GM18909 (cell line): ENCODE measurements around the gene ADAM12.

Experiments
- ATAC-seq: cut with Tn5 transposase; IDR thresholded peaks from one replicate; pipeline ENCODE4 v1.9.1; 2021; ENCODE audit warnings: mild to moderate bottlenecking; ENCODE audit not compliant: unreplicated experiment, poor library complexity

Gene ADAM12

DNA sequence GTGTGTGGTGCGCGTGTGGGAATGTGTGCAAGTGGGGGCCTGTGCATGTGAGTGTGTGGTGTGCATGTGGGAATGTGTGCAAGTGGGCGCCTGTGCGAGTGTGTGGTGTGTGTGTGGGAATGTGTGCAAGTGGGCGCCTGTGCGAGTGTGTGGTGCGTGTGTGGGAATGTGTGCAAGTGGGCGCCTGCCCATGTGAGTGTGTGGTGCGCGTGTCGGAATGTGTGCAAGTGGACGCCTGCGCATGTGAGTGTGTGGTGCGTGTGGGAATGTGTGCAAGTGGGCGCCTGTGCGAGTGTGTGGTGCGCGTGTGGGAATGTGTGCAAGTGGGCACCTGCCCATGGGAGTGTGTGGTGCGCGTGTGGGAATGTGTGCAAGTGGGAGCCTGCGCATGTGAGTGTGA lies 259.7 kb downstream of the ADAM12 start:
- no peak for ATAC-seq

DNA sequence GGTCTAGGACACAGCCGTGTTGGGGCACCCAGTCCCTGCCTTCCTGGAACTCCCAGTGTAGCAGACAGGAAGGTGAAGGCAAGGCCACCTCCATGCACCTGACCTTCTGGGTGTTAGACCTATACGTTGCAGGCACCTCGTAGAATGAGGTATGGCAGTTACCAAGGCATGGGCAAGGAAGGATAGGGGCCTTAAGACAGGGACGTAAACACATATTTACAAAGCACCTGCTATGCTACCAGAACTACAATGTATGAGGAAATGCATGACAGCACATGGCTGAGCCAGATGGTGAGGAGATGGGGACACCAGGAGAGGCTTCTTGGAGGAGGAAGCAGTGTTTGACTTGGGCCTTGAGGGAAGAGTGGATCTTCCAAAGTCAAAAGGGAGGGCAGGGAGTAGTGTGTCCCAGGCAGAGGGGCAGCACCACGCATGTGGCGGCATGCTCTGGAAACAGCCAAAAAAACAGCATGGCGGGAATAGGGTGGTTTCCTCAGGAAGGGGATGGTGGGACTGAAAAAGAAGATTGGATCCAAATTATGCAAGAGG lies 260.7 kb downstream of the ADAM12 start:
- ATAC-seq = no peak

DNA sequence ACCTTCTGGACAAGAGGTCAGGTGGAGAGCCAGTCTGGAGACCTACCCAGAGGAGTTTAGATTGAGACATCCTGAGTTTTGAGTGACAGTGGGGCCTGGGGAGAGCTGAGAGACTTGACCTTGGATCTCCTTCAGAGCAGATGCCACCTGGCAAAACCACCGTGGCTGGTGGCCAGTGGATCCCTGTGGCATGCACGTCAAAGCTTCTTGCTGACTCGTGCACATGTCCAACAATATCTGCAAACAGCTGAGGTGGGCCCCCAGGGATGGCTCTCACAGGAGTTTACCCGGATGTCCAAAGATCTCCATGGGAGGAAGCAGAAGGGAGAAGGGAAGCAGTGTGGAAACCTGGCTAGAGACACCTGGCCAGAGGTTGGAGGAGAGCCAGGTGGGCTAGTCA lies 261.4 kb downstream of the ADAM12 start:
- no peak for ATAC-seq

DNA sequence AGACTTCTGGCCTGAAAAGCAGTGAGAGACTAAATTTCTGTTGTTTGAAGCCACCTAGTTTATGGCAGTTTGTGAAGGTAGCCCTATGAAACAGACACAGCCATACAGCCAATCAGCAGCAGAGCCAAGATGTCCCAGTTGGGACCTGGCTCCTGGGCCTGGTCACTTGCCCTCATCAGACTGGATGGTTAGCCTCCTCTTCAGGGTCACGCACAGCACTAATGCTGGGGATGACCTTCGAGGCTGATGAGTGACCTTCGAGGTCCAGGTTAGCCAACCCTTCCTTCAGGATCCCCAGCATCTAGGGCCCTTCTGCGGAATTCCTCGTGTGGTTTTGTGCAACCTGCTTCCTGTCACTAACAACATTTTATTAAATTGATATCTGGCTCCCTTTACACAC lies 262.3 kb downstream of the ADAM12 start:
- no peak for ATAC-seq

DNA sequence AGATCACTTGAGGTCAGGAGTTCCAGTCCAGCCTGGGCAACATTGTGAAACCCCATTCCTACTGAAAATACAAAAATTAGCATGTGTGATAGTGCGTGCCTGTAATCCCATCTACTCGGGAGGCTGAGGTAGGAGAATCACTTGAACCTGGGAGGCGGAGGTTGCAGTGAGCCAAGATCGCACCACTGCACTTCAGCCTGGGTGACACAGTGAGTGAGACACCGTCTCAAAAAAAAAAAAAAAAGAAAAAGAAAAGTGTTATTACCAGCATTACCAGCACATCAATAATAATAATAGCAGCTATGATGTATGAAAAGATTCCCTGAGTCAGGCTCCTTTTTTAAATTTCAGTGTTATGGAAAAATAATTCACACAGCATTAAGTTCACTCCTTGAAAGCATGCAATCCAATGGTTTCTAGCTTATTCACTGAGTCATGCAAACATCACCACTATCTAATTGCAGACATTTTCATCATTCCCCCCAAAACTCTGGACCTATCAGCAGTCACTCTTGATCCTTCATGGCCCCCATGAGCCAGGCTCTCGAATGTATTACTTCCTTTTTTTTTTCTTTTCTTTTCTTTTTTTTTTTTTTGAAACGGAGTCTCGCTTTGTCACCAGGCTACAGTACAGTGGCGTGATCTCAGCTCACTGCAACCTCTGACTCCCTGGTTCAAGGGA lies 263.5 kb downstream of the ADAM12 start:
- ATAC-seq = no peak

DNA sequence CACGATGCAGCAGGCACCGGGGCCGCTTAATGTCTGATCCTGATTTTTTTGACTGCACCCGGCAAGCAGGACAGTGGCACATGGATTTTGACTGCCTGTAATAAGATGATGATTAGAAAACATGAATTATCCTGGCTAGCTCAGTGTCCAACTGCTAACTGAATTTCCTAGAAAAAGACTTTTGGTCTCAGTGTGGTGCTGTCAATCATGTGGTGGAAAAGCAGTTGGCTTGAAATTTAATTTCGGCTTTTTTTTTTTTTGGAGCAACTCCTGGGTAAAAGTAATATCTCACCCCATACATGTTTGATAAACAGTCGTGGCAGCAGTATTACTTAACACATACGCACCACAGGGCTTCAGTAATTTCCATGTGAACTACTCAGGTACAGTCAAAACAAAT lies 264.2 kb downstream of the ADAM12 start:
- ATAC-seq = no peak

DNA sequence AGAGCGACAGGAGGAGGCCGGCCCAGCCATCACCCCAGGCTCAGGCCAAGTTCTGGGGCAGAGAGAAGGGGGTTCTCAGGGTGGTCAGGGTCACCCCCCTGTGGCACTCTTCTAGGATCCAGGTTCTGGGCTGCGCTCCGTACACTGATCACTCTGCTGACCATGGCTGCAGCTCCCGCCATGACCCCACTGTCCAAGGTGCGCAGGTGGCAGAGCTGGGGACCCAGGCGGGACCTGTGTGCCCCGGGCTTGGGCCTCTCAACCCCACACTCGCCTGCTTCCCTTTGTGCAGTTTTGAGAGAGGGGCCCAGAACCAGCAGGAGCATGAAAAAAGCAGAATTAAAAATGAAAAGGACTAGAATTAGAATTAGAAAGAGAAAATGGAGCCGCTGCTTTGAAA lies 264.8 kb downstream of the ADAM12 start:
- ATAC-seq = no peak

DNA sequence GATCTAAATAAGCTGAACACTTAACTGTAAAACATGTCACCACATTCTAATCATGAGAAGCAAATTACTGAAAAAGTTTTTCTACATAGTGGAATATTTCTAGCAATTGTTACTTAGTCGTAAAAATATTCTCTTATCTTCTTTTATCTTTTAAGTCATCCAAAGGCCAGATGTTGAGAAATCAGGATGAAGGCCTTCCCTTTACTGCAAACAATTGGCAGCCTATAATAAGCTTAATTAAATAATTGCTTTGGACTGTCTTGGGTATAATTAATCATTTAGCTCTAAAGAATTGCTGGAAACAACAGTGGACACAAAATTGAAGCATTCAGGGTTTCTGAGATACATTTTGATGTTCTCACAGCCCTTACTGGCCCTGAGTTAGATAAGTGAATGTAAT lies 265.4 kb downstream of the ADAM12 start:
- no peak for ATAC-seq

DNA sequence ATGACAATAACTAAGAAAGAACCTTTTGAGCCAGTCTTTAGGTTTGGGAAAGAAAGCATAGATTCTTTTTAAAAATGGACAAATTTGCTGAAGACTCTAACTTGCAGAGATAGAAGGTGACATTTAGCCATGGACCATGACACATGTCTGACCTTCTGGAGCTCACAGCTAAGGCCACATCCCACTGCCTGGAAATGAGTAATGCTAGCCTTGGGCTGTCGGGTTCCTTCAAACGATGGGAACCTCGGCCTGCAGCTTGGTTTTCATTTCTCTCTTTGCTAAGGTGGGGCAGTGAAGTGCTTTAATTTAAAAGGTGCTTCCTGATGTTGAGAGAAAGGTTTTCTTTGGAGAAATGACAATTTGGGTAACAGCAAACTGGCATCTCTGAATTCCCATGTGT lies 268.7 kb downstream of the ADAM12 start:
- no peak for ATAC-seq

DNA sequence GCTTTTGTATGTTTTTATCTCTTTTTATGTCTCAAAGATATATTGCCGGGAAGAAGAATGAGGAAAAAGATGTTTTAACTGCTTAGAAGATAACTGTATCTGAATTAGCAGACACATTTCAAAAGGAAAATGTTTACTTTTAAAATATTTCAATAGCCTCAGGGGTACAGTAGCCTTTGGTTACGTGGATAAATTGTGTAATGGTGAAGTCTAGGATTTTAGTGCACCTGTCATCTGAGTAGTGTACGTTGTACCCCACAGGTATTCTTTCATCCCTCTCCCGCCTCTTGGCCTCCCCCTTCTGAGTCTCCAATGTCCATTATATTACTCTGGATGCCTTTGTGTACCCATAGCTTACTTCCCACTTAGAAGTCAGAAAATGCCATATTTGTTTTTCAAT lies 269.8 kb downstream of the ADAM12 start:
- no peak for ATAC-seq

DNA sequence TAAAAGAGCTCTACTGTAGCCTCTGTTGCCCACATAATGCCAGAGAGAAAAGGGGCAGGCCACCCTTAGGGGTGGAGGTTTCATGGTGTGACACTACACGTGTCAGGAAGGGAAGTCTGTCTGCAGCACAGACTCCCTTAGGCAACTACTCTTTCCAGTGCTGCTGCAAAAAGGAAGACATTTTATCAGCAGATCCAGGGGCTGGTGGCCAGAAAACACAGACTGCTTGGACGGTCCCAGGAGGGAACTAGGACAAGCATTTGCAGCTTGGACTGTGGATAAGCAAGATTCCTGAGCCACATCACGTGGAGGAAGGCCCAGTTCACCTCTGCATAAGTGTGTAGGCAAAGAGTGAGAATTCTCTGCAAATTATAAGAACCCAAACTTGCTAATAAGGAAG lies 271.1 kb downstream of the ADAM12 start:
- no peak for ATAC-seq

DNA sequence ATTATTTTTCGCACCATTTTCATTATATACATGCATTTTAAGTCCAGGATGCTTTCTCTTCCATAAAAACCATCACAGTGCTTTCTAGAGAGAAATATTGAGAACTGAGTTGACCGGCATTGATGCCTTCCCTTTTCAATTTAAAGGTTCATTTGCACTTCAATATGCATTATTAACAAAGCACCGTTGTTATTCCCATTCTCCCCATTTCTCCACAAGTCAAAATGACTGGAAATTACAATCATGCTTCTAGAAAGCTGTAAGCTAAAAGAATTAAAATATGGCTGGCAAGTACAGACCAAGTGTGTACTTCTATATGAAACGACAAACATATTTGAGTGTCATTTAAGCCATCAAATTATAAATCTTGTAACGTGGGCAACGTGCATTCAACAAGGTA lies 272.4 kb downstream of the ADAM12 start:
- no peak for ATAC-seq

DNA sequence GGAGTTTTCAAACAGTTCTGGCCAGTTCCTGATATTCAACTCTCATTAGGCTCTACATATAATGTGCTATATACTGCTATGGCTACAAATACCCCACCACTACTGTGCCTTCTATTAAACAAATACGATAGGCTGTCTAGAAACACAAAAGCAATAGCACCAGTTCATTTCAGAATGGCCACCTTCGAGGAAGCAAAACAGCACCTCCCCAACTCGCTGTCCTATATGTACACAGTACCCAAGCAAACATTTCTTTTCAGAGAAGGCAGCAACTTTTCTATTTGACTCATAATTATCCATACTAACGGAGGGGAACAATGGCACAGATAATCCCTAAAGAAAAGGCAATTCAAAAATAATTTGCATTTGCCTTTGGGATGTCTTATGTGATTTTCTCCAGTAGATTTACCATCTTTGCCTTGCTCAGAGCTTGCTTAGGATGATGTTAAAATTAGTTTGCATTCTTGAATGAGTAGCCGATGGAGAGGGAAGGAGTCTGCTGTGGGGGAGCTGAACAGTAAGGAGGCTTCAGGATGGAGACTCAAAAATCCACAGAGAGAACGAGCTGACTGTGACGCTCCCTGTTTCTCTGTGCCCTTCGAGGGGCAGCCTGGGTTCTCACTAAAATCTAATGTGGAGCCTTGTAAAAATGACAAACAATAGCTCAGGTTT lies 273.3 kb downstream of the ADAM12 start:
- ATAC-seq = no peak

DNA sequence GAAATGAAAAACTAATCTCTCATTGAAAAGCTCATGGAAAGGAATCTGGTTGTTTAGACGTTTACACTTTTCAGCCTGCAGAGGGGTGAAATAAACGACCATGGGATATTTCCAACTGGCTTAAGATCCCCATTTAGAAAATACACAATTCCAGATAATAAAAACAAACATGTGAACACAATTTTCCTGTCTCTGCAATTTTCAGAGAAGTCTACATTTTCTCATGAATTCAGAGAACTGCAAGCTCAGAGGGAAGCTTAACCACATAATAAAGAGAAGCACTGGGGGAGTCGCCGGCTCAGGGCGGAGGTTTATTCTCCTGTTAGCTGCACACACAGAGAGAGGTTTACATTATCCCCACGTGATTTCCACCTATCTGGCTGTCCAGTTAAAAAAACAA lies 276.8 kb downstream of the ADAM12 start:
- no peak for ATAC-seq

DNA sequence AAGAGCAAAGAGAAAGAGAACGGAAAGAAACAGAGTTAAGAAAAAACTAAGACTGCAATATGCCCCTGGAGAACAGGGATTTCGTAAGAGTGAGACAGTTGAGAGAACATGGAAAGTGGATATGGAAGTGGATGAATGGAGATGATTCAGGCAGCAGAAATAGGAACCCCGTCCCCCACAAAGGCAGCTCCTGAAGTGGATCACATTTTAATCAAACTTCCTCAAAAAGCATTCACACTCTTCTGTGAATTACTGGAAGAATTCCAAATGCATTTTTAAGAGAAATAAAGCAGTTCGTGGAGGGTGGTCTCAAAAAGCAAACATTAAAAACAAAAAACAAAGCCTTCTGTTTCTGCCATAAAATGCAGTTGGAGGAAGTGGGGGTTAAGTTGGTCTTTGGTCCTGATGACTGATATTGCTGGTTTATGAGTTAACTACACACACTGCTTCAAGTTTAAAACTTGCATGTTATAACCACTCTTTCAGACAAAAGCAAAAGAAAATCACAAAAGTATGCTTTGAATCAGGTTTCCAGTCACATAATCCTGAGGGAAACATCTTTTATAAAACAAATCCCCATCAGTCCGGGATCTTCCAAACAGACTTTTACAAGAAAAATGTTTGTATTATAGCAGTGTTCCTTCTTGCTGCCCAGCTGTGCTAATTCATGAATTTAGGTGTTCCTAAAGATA lies 277.6 kb downstream of the ADAM12 start:
- no peak for ATAC-seq

DNA sequence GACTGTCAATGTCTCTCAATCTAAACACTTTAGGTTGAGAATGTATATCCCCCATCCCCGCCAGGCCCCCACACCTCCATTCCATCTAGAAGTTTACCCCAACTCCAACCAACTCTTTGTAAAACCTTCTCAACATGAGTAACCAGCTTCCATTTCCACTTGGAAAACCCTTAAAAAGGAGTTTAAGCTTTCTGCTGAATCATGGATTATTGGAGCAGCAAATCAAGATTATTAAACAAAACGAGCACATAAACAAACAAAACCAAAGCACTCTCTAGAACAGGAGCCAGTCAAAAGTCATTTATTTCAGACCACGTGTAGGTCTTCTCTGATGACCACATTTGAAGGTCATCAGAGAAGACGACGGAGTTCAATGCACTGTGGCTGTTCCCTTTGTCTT lies 278.4 kb downstream of the ADAM12 start:
- ATAC-seq = no peak

DNA sequence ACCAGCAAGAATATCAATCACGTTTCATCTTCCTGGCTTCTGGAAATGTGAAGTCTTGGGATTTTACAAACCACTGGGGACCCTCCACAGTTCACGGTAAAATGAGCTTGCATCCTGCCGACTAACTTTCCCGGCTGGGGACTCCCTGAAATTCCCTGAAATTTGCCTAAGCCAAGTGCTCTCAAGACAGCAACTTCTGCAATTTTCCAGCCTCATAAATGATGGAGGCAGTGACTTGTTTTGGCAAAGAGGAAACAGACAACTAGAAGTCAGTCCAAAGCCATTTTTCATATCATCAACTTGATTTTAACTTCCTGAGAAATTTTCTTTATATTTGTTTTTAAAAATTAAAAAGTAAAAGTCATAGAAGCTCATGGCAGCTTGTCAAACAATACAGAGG lies 279.6 kb downstream of the ADAM12 start:
- no peak for ATAC-seq

DNA sequence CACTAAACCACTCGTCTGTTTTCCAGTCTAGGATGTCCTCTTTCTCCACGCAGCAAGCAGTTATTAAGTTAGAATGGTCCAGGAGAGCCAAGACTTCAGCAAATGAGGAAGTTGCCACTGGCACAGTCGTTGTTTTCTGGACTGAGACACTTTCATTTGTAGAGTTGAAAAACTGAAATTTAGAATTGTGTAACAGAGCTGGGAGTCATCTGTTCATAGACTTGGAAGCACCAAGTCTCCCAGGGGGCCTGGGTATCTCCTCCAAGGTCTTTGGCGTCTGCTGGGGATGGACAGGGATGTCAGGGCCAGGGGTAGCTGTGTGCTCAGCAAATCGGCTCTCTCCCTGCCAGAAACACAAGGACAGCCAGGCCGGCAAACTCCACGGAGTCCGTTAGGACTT lies 283.5 kb downstream of the ADAM12 start:
- ATAC-seq = no peak

DNA sequence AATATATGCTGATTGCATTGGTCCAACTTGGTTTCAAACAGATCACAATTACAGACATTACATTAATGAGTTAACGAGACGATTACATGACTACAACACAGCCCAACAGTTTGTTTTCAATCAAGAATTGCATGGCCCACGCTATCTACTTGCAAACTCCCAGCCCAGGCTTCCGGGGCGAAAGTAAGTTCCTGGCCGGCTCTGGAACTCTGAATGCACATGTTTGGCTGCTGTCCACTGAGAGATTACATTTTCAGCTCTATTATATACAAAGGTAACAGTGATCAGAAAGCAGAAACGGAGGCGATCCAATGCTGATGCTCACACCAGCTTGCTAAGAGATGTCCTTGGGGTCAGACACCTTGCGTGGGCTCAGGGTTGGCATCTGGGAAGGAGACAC lies 285.6 kb downstream of the ADAM12 start:
- no peak for ATAC-seq

DNA sequence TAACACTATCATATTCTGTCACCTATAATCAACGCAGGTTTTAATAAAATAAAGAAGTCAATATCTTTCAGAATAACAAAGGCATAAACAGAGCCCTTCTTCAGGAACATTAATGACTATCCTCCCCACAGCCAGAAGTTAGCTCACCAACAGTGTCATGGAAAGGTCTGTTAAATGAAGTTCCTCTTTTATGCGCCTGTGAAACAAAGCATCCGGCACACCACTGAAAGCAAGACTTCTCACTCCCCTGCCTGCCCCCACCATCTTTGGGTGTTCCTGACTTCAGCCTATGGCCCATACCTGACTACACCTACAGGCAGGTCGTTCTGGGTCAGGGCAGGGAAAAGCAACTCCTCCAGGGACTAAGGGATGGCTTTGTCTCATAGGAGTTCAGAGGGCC lies 286.5 kb downstream of the ADAM12 start:
- peak; percentile 86 for ATAC-seq

DNA sequence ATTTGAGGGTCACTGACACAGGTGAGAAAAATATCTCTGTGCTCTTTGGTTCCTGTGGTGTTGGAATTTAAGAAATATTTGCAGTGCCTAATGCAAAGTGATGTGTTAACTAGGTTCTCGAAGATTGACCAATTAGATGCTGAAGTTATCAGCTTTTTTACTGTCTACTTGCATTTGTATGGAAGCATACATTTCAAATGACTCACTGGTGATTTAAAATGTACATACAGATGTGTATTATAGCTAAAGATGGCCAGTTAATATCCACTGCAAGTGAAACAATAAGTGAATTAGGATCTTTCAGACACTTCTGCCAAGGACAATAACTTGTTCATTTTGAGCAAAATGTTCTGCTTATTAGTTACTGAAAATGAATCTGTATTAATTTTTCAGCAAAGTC lies 287.0 kb downstream of the ADAM12 start:
- ATAC-seq = no peak

DNA sequence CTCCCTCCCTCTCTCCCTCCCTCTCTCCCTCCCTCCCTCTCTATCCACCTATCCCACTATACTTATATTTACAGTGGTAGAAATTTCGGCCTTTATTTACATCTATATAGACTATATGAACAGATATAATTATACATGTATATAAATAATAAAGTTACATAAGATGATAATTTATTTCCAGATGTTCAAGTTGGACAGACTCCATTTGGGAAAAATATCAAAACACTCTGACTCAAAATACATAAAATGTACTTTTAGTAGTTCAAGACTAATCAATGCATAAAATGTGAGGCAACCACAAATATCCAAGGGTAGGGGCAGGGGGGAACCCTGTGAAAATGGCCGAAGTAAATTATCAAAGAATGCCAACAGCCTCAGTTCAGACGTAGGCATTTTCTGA lies 288.9 kb downstream of the ADAM12 start:
- no peak for ATAC-seq
